Heart right ventricle (tissue), 16 donors: ENCODE measurements around the gene PPL. TPM values are rescaled to one million over a fixed set of nuclear protein-coding genes. Genes with fewer than 3 reads are reported as not detected.
"Not testable (repeated sequence)": the region's sequence is repeated elsewhere in the genome, so short reads cannot be mapped to it uniquely, and the experiment has no call there.

Experiments used
- ATAC-seq, 8 donors: fragments of 200-7000 bp; cut with Tn5 transposase; one replicate each; pipeline ENCODE4 v1.9.1; 2020; ENCODE audit warnings: mild to moderate bottlenecking in 8 of 8, moderate library complexity in 8 of 8, moderate number of reproducible peaks in 1 of 8
- DNase-seq, 2 donors: peaks; one replicate each; pipeline ENCODE4 v3.0.0-alpha.2; 2020
- H3K27ac ChIP-seq, 10 donors: fragments of 200-600 bp; sonication (generic) in 2 of 10; one replicate each; pipeline versions ENCODE4 v1.5.0 to v1.8.0; 2020 to 2022; ENCODE audit warnings: mild to moderate bottlenecking in 3 of 10
- H3K27me3 ChIP-seq, 7 donors: fragments of 200-600 bp; one replicate each; pipeline ENCODE4 v1.8.0; 2021 to 2022; ENCODE audit warnings: mild to moderate bottlenecking in 2 of 7
- H3K36me3 ChIP-seq, 9 donors: fragments of 200-600 bp; sonication (generic) in 1 of 9; one replicate each; pipeline versions ENCODE4 v1.5.0 to v1.8.0; 2020 to 2022; ENCODE audit warnings: mild to moderate bottlenecking in 2 of 9
- H3K4me1 ChIP-seq, 9 donors: fragments of 200-600 bp; sonication (generic) in 1 of 9; one replicate each; pipeline versions ENCODE4 v1.5.0 to v1.8.0; 2020 to 2022; ENCODE audit warnings: mild to moderate bottlenecking in 4 of 9
- H3K4me3 ChIP-seq, 10 donors: fragments of 200-600 bp; sonication (generic) in 2 of 10; one replicate each; pipeline versions ENCODE4 v1.5.0 to v1.8.0; 2020 to 2022; ENCODE audit warnings: mild to moderate bottlenecking in 7 of 10, moderate library complexity in 2 of 10
- H3K9me3 ChIP-seq, 11 donors: fragments of 200-600 bp in 10 of 11; sonication (generic) in 2 of 11; one replicate each; pipeline versions ENCODE4 v1.5.0 to v1.8.0; 2013 to 2022; ENCODE audit warnings: mild to moderate bottlenecking in 2 of 11, control low read depth in 1 of 11, moderate library complexity in 1 of 11
- WGBS, 2 donors: extraction: QIAGEN DNeasy Blood & Tissue Kit; methylation state at CpG; one replicate each; pipeline ENCODE4 v1.1.7; 2013; ENCODE audit warnings: inconsistent platforms in 1 of 2; 5-methylcytosine and 5-hydroxymethylcytosine counted together
- intact Hi-C, 10 donors: fragments of 100-400 bp; cut with DNase I; formaldehyde crosslinking; loops; one replicate each; pipeline versions ENCODE4 v1.11.1 to v1.14.2; 2022
- polyA plus RNA-seq, 2 donors: library from polyadenylated mRNA; stranded (reverse); fragments of 200-250 nt; gene quantifications; one replicate each; pipeline ENCODE4 v1.2.3, GENCODE V29; 2013
- total RNA-seq, 10 donors: library from RNA; stranded (reverse); fragmentation: NEBNext Ultra II Directional in 3 of 10; extraction: Animal tissue kit (Norgen Biotek cat#: 25700) in 3 of 10; gene quantifications; one replicate each; pipeline versions ENCODE4 v1.2.1 to v1.2.4, GENCODE V29; 2021 to 2023
- TF ChIP-seq, protein P1 (sequence below), 9 donors: fragments of 200-600 bp; sonication (generic) in 2 of 9; IDR thresholded peaks; one replicate each; pipeline versions ENCODE4 v1.5.0 to v1.8.0; 2021 to 2022; ENCODE audit warnings: antibody characterized with exemption in 9 of 9, mild to moderate bottlenecking in 5 of 9, moderate library complexity in 1 of 9
- donor health status: Arrhythmogenic right ventricular cardiomyopathy.
- donor health status: ischemic (EF 13 %, LVEDD 7.1; RV severe dilation, severe dysfunction).
- donor health status: healthy with polysubstance abuse.
- donor health status: DM: no; HTN: yes; CAD: no.
- donor health status: DM: no; HTN: no; CAD: no.
- donor health status: ischemic (EF 25% LVEDD 6.9; RV normal size, moderate dysfunction).
- donor health status: ischemic (EF 25% LVEDD 5.7; RV mildly dilated, moderate dysfunction).
- donor health status: healthy.
- donor health status: DM: yes; HTN: yes; CAD: no.
- donor health status: Ischemic cardiomyopathy.
- donor health status: ischemic (EF 35%, LVEDD 5.7; RV mildly dilated, moderate dysfunction).
- donor health status: nonischemic (EF 11% LVEDD 7.7; RV severe dilation, severe dysfunction).
- donor health status: DM: yes; HTN: yes; CAD: no.
- donor health status: PGD.
- donor health status: ischemic (EF 29% LVEDD 5.4; RV normal size, mild dysfunction).
- donor health status: nonischemic (EF 23%, LVEDD 6.1; RV moderate dilation, normal function).

PPL gene
- total and polyA plus RNA-seq, 12 donors: 4.9 to 19.3 (median 7.3) TPM

GRCh38 chr16:4931381-4931780 lies 5.6 kb downstream of the PPL start:
- TF ChIP-seq, protein P1, sequence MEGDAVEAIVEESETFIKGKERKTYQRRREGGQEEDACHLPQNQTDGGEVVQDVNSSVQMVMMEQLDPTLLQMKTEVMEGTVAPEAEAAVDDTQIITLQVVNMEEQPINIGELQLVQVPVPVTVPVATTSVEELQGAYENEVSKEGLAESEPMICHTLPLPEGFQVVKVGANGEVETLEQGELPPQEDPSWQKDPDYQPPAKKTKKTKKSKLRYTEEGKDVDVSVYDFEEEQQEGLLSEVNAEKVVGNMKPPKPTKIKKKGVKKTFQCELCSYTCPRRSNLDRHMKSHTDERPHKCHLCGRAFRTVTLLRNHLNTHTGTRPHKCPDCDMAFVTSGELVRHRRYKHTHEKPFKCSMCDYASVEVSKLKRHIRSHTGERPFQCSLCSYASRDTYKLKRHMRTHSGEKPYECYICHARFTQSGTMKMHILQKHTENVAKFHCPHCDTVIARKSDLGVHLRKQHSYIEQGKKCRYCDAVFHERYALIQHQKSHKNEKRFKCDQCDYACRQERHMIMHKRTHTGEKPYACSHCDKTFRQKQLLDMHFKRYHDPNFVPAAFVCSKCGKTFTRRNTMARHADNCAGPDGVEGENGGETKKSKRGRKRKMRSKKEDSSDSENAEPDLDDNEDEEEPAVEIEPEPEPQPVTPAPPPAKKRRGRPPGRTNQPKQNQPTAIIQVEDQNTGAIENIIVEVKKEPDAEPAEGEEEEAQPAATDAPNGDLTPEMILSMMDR (IDR thresholded peaks at IDR 0.05): no peak
- intact Hi-C loops: no loop called here

GRCh38 chr16:4929619-4930018 lies 7.3 kb downstream of the PPL start:
- H3K4me1 ChIP-seq, ATAC-seq, H3K27me3 ChIP-seq, H3K36me3 ChIP-seq, DNase-seq, H3K27ac ChIP-seq, H3K4me3 ChIP-seq, intact Hi-C loops: not testable (repeated sequence)
- peaks cover 0 to 22% (median 11%) of the 10 kb centered on the region in 11 donors for H3K9me3 ChIP-seq
- 93 to 97% methylated on average over 4 of the region's 4 CpGs for WGBS, 2 donors

More at GRCh38 chr16:4931381-4931780, 5.6 kb downstream of the PPL start:
- no peak overlapping the region for H3K4me3 ChIP-seq
- peaks cover 0 to 23% (median 12%) of the 10 kb centered on the region in 7 donors for H3K27me3 ChIP-seq
- ATAC-seq (no peak), DNase-seq (no peak)
- H3K27ac ChIP-seq: no peak overlapping the region
- H3K4me1 ChIP-seq: peaks cover 4 to 20% (median 15%) of the 10 kb centered on the region in 9 donors
- no peaks in the 10 kb centered on the region for H3K36me3 ChIP-seq
- peaks cover 0 to 18% (median 11%) of the 10 kb centered on the region in 11 donors for H3K9me3 ChIP-seq
- WGBS, 2 donors: 84 to 90% methylated on average over 11 of the region's 11 CpGs

DNA sequence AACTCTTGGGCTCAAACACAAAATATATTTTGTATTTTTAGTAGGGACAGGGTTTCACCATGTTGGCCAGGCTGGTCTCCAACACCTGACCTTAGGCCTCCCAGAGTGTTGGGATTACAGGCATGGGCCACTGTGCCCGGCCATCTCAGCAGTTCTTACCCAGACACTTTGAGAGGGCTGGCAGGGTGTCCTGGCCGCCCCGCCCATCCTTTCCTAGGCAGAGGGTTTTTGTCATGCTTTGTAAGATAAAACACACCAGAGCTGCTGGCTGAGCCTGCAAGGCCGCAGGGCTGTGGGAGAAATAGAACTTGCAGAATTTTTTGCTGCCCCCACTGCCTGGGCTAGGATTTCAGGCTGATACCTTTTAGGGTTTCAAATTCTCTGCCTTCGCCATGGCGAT lies 8.7 kb downstream of the PPL start:
- DNase-seq: no peak

DNA sequence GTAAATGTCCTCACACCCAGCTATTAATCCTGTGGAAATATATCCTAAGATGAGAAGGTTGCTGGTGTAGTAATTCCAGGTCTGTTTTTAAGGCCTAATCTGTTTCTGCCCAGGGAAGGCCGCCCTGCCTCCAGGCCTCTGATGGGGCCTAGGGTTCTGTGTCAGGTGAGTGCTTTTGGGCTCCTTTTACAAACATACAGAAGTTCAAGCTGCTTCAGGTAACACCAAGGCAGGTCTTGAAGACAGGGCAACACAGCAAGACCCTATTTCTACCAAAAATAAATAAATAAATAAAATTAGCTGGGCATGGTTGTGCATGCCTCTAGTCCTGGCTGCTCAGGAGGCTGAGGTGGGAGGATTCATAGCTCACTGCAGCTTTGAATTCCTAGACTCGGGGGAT lies 9.3 kb downstream of the PPL start:
- H3K36me3 ChIP-seq: no peaks in the 10 kb centered on the region
- intact Hi-C loops: no loop called here

More for the DNA sequence above, 8.7 kb downstream of the PPL start:
- Histone ChIP-seq H3K36me3 (no peaks in the 10 kb centered on the region), H3K4me3 (no peak overlapping the region), H3K27ac (no peak overlapping the region), H3K4me1 (peaks cover 0 to 5% (median 0%) of the 10 kb centered on the region in 9 donors), H3K27me3 (no peaks in the 10 kb centered on the region), H3K9me3 (peaks cover 0 to 22% (median 11%) of the 10 kb centered on the region in 11 donors)
- TF ChIP-seq, protein P1 (IDR thresholded peaks at IDR 0.05): no peak
- 85 to 87% methylated on average over 6 of the region's 6 CpGs for WGBS, 2 donors
- no peak for ATAC-seq
- intact Hi-C loops: no loop called here

DNA sequence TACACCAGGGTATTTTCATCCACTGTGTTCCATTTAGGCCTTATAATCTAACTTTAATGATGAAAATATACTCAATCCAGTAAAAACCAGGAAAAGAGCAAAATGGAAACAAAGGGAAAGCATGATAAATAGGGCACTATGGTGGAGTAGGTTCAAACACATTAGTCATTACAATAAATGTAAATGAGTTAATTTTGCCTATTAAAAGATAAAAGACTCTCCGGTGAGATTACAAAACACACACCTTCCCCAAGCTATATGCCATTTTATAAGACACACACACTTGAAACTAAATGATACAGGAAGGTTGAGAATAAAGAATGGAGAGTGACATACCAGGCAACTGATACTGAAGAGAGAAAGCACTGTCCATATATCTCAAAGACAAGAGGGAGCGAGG lies 10.0 kb downstream of the PPL start:
- no peak for DNase-seq

More for the DNA sequence above, 9.3 kb downstream of the PPL start:
- Histone ChIP-seq H3K27ac (no peak overlapping the region), H3K9me3 (peaks cover 0 to 22% (median 11%) of the 10 kb centered on the region in 11 donors), H3K27me3 (no peaks in the 10 kb centered on the region), H3K4me1 (peaks cover 0 to 5% (median 0%) of the 10 kb centered on the region in 9 donors), H3K4me3 (no peak overlapping the region)
- DNase-seq (no peak), ATAC-seq (no peak)
- TF ChIP-seq, protein P1 (IDR thresholded peaks at IDR 0.05): no peak
- WGBS, 2 donors: 65 to 72% methylated on average over 2 of the region's 2 CpGs

More for the DNA sequence above, 10.0 kb downstream of the PPL start:
- TF ChIP-seq, protein P1 (IDR thresholded peaks at IDR 0.05): no peak
- ATAC-seq: no peak
- Histone ChIP-seq H3K4me1 (peaks cover 0 to 5% (median 0%) of the 10 kb centered on the region in 9 donors), H3K9me3 (peaks cover 0 to 22% (median 11%) of the 10 kb centered on the region in 11 donors), H3K27me3 (no peaks in the 10 kb centered on the region), H3K4me3 (no peak overlapping the region), H3K27ac (no peak overlapping the region), H3K36me3 (no peaks in the 10 kb centered on the region)
- WGBS, 2 donors: 98% methylated on average over 2 of the region's 2 CpGs
- intact Hi-C loops: no loop called here
